ENCODE results near the gene BABAM2. TPM values are rescaled to one million over a fixed set of nuclear protein-coding genes. Genes with fewer than 3 reads are reported as not detected.

Gene BABAM2
- total RNA-seq, 1 donor from 2014 or later, result 28.5 TPM

DNA sequence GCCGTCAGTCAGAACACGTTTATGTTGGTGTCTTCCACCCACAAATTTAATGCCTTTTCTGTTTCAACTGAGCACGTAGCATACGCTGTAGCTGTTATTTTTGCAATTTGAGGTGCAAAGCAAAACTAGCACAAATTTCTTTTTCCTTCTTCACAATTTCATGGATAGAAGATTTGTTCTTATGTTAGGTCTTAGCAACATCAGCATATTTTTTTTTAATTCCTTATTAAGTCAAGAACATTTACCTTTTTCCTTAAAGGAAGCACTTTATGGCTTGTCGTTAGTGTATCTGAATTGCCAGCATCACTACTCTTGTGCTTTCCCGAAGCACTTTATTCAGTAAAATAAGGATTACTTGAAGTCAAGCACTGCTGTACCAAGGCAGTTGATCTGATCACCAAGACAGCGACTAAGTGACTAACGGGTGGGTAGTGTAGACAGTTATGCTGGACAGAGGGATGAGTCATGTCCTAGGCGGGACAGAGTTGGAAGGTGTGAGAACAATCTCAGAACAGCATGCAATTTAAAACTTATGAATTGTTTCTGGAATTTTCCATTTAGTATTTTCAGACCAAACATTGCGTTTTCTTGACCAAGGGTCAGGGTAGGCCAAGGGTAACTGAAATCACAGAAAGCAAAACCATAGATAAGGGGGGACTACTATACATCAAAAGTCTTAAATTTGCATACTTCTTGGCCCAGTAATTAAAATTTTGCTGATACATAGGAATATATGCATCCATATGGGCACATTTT, 13.3 kb downstream of the BABAM2 start:
- Mint-ChIP-seq H3K4me1 (ENCODE audit: low read depth, unreplicated experiment) (peaks cover 38% of the 10 kb centered on the region), H3K27me3 (ENCODE audit: low read depth, unreplicated experiment) (no peaks in the 10 kb centered on the region), H3K27ac (ENCODE audit: unreplicated experiment) (peak overlapping the region; percentile 75), H3K9me3 (ENCODE audit: unreplicated experiment) (no peaks in the 10 kb centered on the region), H3K4me3 (ENCODE audit: unreplicated experiment) (no peak overlapping the region), H3K36me3 (ENCODE audit: low read depth, unreplicated experiment) (peaks cover 5% of the 10 kb centered on the region)
- no peaks in the 10 kb centered on the region for H3K36me3 ChIP-seq (ENCODE audit: insufficient read depth, low read length)
- DNase-seq (ENCODE audit: low read depth) (peak; percentile 77), FAIRE-seq (peak; percentile 54)
- H3K4me2 ChIP-seq (ENCODE audit: low read length), result no peak overlapping the region
- H2AFZ ChIP-seq (ENCODE audit: low read depth, low read length), result no peak overlapping the region
- H3K27me3 ChIP-seq (ENCODE audit: insufficient read depth, low read length), result no peaks in the 10 kb centered on the region
- no peaks in the 10 kb centered on the region for H3K9me3 ChIP-seq (ENCODE audit: insufficient read depth, low read depth, low read length)
- H3K4me3 ChIP-seq (ENCODE audit: insufficient read depth, low read depth, low read length), result no peak overlapping the region
- H3K27ac ChIP-seq (ENCODE audit: low read depth, low read length), result no peak overlapping the region
- H4K20me1 ChIP-seq (ENCODE audit: insufficient read depth, low read length), result no peaks in the 10 kb centered on the region
- H3K4me1 ChIP-seq (ENCODE audit: insufficient read depth, low read length), result no peaks in the 10 kb centered on the region
- H3K9ac ChIP-seq (ENCODE audit: low read length), result no peak overlapping the region
- no peaks in the 10 kb centered on the region for H3K79me2 ChIP-seq (ENCODE audit: insufficient read depth, low read length)
- no peak for TF ChIP-seq EZH2 (IDR thresholded peaks at IDR 0.05; ENCODE audit: insufficient read depth, low read length)
- TF ChIP-seq CTCF (IDR thresholded peaks at IDR 0.05; ENCODE audit: insufficient read depth, low read depth, low read length), result no peak

DNA sequence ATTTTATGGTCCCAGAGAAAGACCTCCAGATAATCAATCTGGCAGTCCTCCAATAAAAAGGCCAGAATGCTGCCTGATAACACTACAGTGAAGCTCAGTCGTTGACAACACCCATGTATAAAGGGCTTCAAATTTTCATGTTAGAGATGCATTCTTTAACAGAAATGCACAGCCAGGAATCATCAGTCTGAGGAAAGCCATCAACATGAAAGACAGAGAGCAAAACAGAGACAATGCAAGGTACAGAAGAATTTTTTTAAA, 13.8 kb downstream of the BABAM2 start:
- Mint-ChIP-seq H3K4me3 (ENCODE audit: unreplicated experiment) (no peak overlapping the region), H3K4me1 (ENCODE audit: low read depth, unreplicated experiment) (peaks cover 38% of the 10 kb centered on the region), H3K27ac (ENCODE audit: unreplicated experiment) (peak overlapping the region; percentile 75), H3K9me3 (ENCODE audit: unreplicated experiment) (no peaks in the 10 kb centered on the region), H3K27me3 (ENCODE audit: low read depth, unreplicated experiment) (no peaks in the 10 kb centered on the region), H3K36me3 (ENCODE audit: low read depth, unreplicated experiment) (peaks cover 5% of the 10 kb centered on the region)
- no peaks in the 10 kb centered on the region for H3K27me3 ChIP-seq (ENCODE audit: insufficient read depth, low read length)
- no peak overlapping the region for H3K27ac ChIP-seq (ENCODE audit: low read depth, low read length)
- H3K36me3 ChIP-seq (ENCODE audit: insufficient read depth, low read length), result no peaks in the 10 kb centered on the region
- FAIRE-seq, result no peak
- no peaks in the 10 kb centered on the region for H4K20me1 ChIP-seq (ENCODE audit: insufficient read depth, low read length)
- DNase-seq (ENCODE audit: low read depth), result no peak
- TF ChIP-seq EZH2 (IDR thresholded peaks at IDR 0.05; ENCODE audit: insufficient read depth, low read length) (no peak), CTCF (IDR thresholded peaks at IDR 0.05; ENCODE audit: insufficient read depth, low read depth, low read length) (no peak)
- no peak overlapping the region for H2AFZ ChIP-seq (ENCODE audit: low read depth, low read length)
- no peaks in the 10 kb centered on the region for H3K9me3 ChIP-seq (ENCODE audit: insufficient read depth, low read depth, low read length)
- H3K4me1 ChIP-seq (ENCODE audit: insufficient read depth, low read length), result no peaks in the 10 kb centered on the region
- H3K9ac ChIP-seq (ENCODE audit: low read length), result no peak overlapping the region
- H3K4me2 ChIP-seq (ENCODE audit: low read length), result no peak overlapping the region
- no peaks in the 10 kb centered on the region for H3K79me2 ChIP-seq (ENCODE audit: insufficient read depth, low read length)
- H3K4me3 ChIP-seq (ENCODE audit: insufficient read depth, low read depth, low read length), result no peak overlapping the region

DNA sequence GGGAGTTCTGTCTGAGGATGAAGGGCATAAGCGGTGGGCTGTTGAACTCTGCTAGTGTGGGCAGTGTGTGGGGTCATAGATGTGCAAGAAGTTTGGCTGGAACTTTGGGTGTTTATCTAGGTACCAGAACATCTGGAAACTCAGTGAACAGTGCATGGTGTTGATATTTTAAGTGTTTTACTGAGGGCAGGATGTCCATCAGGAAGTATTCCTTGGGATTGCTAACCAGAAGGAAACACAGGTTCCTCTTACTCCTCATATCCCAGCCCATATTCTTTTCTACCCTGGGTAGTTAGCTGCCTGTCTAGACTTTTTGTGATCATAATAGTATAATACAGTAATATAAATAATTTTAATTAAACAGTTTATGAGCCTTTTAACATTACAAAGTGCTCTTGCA, 15.5 kb downstream of the BABAM2 start:
- Mint-ChIP-seq H3K4me1 (ENCODE audit: low read depth, unreplicated experiment) (peaks cover 37% of the 10 kb centered on the region), H3K27me3 (ENCODE audit: low read depth, unreplicated experiment) (no peaks in the 10 kb centered on the region), H3K27ac (ENCODE audit: unreplicated experiment) (no peak overlapping the region), H3K9me3 (ENCODE audit: unreplicated experiment) (no peaks in the 10 kb centered on the region), H3K36me3 (ENCODE audit: low read depth, unreplicated experiment) (peaks cover 3% of the 10 kb centered on the region), H3K4me3 (ENCODE audit: unreplicated experiment) (no peak overlapping the region)
- Histone ChIP-seq H2AFZ (ENCODE audit: low read depth, low read length) (no peak overlapping the region), H3K27ac (ENCODE audit: low read depth, low read length) (no peak overlapping the region), H3K9ac (ENCODE audit: low read length) (no peak overlapping the region), H3K4me3 (ENCODE audit: insufficient read depth, low read depth, low read length) (no peak overlapping the region), H3K79me2 (ENCODE audit: insufficient read depth, low read length) (no peaks in the 10 kb centered on the region), H3K27me3 (ENCODE audit: insufficient read depth, low read length) (no peaks in the 10 kb centered on the region), H3K4me1 (ENCODE audit: insufficient read depth, low read length) (no peaks in the 10 kb centered on the region), H3K4me2 (ENCODE audit: low read length) (no peak overlapping the region), H4K20me1 (ENCODE audit: insufficient read depth, low read length) (no peaks in the 10 kb centered on the region), H3K36me3 (ENCODE audit: insufficient read depth, low read length) (no peaks in the 10 kb centered on the region), H3K9me3 (ENCODE audit: insufficient read depth, low read depth, low read length) (no peaks in the 10 kb centered on the region)
- FAIRE-seq, result no peak
- no peak for TF ChIP-seq CTCF (IDR thresholded peaks at IDR 0.05; ENCODE audit: insufficient read depth, low read depth, low read length)
- no peak for TF ChIP-seq EZH2 (IDR thresholded peaks at IDR 0.05; ENCODE audit: insufficient read depth, low read length)
- DNase-seq (ENCODE audit: low read depth), result no peak
